Loucy (cell line): ENCODE results near the gene ADAMTS2.

Source experiments
- H2AFZ ChIP-seq: fragments of 200-600 bp; sonication (generic); 2 replicates; pipeline ENCODE4 v1.6.0; 2016; ENCODE audit warnings: antibody characterized with exemption, mild to moderate bottlenecking, low read length, moderate library complexity
- H3F3A ChIP-seq: fragments of 200-600 bp; 2 replicates; pipeline ENCODE4 v1.6.0; 2016; ENCODE audit warnings: antibody characterized with exemption, low read depth, mild to moderate bottlenecking
- H3K27me3 ChIP-seq: fragments of 200-600 bp; sonication (generic); 2 replicates; pipeline ENCODE4 v1.6.1; 2014; ENCODE audit warnings: low read length, mild to moderate bottlenecking; ENCODE audit not compliant: insufficient read depth, poor library complexity, severe bottlenecking
- H3K36me3 ChIP-seq: fragments of 200-600 bp; sonication (generic); 2 replicates; pipeline ENCODE4 v1.6.1; 2016; ENCODE audit warnings: low read length; ENCODE audit not compliant: insufficient read depth
- H3K4me1 ChIP-seq: fragments of 200-600 bp; sonication (generic); 2 replicates; pipeline ENCODE4 v1.5.1; 2014; ENCODE audit warnings: low read length, mild to moderate bottlenecking; ENCODE audit not compliant: insufficient read depth, poor library complexity, severe bottlenecking
- H3K4me2 ChIP-seq: fragments of 200-600 bp; sonication (generic); 2 replicates; pipeline ENCODE4 v1.6.0; 2014; ENCODE audit warnings: antibody characterized with exemption, low read length, low read depth, mild to moderate bottlenecking; ENCODE audit not compliant: poor library complexity, severe bottlenecking
- H3K4me3 ChIP-seq: fragments of 200-600 bp; sonication (generic); 2 replicates; pipeline ENCODE4 v1.5.1; 2014; ENCODE audit warnings: low read length, mild to moderate bottlenecking, mixed read lengths; ENCODE audit not compliant: poor library complexity, severe bottlenecking
- H3K79me2 ChIP-seq: fragments of 200-600 bp; sonication (generic); 2 replicates; pipeline ENCODE4 v1.6.1; 2014; ENCODE audit warnings: low read length; ENCODE audit not compliant: insufficient read depth
- H3K9ac ChIP-seq: fragments of 200-600 bp; sonication (generic); 2 replicates; pipeline ENCODE4 v1.6.0; 2014; ENCODE audit warnings: mild to moderate bottlenecking, low read depth, low read length, moderate library complexity; ENCODE audit not compliant: poor library complexity, severe bottlenecking
- H3K9me2 ChIP-seq: fragments of 200-600 bp; sonication (generic); replicated peaks from 2 replicates; pipeline ENCODE4 v1.6.1; 2016; ENCODE audit warnings: low read depth, low read length, mixed read lengths
- H3K9me3 ChIP-seq: fragments of 200-600 bp; sonication (generic); 2 replicates; pipeline ENCODE4 v1.6.1; 2014; ENCODE audit warnings: mild to moderate bottlenecking, antibody characterized with exemption, low read length, low read depth; ENCODE audit not compliant: insufficient read depth
- H4K20me1 ChIP-seq: fragments of 200-600 bp; sonication (generic); 2 replicates; pipeline ENCODE4 v1.6.0; 2014; ENCODE audit warnings: antibody characterized with exemption, low read length, mild to moderate bottlenecking; ENCODE audit not compliant: insufficient read depth, poor library complexity, severe bottlenecking
- EZH2phosphoT487 ChIP-seq: fragments of 200-600 bp; IDR thresholded peaks from 2 replicates; pipeline ENCODE4 v1.6.1; 2018; ENCODE audit warnings: antibody characterized with exemption, mild to moderate bottlenecking, moderate library complexity, borderline replicate concordance
- TF ChIP-seq, protein P1 (sequence below): fragments of 200-600 bp; sonication (generic); conservative IDR thresholded peaks from 2 replicates; pipeline ENCODE4 v1.5.1; 2014; ENCODE audit warnings: mild to moderate bottlenecking, antibody characterized with exemption, low read length

Gene ADAMTS2

GRCh38 chr5:179199246-179199645 lies 146.0 kb downstream of the ADAMTS2 start:
- Histone ChIP-seq H3K36me3 (no peaks in the 10 kb centered on the region), H3K27me3 (no peaks in the 10 kb centered on the region), H4K20me1 (no peaks in the 10 kb centered on the region), H3F3A (no peaks in the 10 kb centered on the region), H3K9me2 (no peaks in the 10 kb centered on the region), H3K9ac (no peak overlapping the region), H3K4me2 (no peak overlapping the region), H3K79me2 (no peaks in the 10 kb centered on the region), H3K4me3 (no peak overlapping the region), H3K4me1 (no peaks in the 10 kb centered on the region), H2AFZ (no peak overlapping the region), H3K9me3 (no peaks in the 10 kb centered on the region)
- TF ChIP-seq EZH2phosphoT487: no peak
- TF ChIP-seq, protein P1, sequence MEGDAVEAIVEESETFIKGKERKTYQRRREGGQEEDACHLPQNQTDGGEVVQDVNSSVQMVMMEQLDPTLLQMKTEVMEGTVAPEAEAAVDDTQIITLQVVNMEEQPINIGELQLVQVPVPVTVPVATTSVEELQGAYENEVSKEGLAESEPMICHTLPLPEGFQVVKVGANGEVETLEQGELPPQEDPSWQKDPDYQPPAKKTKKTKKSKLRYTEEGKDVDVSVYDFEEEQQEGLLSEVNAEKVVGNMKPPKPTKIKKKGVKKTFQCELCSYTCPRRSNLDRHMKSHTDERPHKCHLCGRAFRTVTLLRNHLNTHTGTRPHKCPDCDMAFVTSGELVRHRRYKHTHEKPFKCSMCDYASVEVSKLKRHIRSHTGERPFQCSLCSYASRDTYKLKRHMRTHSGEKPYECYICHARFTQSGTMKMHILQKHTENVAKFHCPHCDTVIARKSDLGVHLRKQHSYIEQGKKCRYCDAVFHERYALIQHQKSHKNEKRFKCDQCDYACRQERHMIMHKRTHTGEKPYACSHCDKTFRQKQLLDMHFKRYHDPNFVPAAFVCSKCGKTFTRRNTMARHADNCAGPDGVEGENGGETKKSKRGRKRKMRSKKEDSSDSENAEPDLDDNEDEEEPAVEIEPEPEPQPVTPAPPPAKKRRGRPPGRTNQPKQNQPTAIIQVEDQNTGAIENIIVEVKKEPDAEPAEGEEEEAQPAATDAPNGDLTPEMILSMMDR: no peak

GRCh38 chr5:179198825-179199224 lies 146.4 kb downstream of the ADAMTS2 start:
- Histone ChIP-seq H2AFZ (no peak overlapping the region), H4K20me1 (no peaks in the 10 kb centered on the region), H3K4me1 (no peaks in the 10 kb centered on the region), H3K9me2 (no peaks in the 10 kb centered on the region), H3K9ac (no peak overlapping the region), H3F3A (no peaks in the 10 kb centered on the region), H3K36me3 (no peaks in the 10 kb centered on the region), H3K4me3 (no peak overlapping the region), H3K9me3 (no peaks in the 10 kb centered on the region), H3K4me2 (no peak overlapping the region), H3K27me3 (no peaks in the 10 kb centered on the region), H3K79me2 (no peaks in the 10 kb centered on the region)
- TF ChIP-seq, protein P1: no peak
- no peak for TF ChIP-seq EZH2phosphoT487

GRCh38 chr5:179196405-179197079 lies 148.7 kb downstream of the ADAMTS2 start:
- no peaks in the 10 kb centered on the region for H3F3A ChIP-seq
- no peaks in the 10 kb centered on the region for H3K9me2 ChIP-seq
- H3K36me3 ChIP-seq: no peaks in the 10 kb centered on the region
- TF ChIP-seq, protein P1: no peak
- no peak for TF ChIP-seq EZH2phosphoT487
- no peaks in the 10 kb centered on the region for H3K79me2 ChIP-seq
- H3K4me2 ChIP-seq: no peak overlapping the region
- H3K4me1 ChIP-seq: no peaks in the 10 kb centered on the region
- no peak overlapping the region for H3K4me3 ChIP-seq
- no peaks in the 10 kb centered on the region for H4K20me1 ChIP-seq
- no peak overlapping the region for H3K9ac ChIP-seq
- H3K27me3 ChIP-seq: no peaks in the 10 kb centered on the region
- H3K9me3 ChIP-seq: no peaks in the 10 kb centered on the region
- H2AFZ ChIP-seq: no peak overlapping the region
